ENCODE measurements around the gene AK6.

AK6 gene

DNA sequence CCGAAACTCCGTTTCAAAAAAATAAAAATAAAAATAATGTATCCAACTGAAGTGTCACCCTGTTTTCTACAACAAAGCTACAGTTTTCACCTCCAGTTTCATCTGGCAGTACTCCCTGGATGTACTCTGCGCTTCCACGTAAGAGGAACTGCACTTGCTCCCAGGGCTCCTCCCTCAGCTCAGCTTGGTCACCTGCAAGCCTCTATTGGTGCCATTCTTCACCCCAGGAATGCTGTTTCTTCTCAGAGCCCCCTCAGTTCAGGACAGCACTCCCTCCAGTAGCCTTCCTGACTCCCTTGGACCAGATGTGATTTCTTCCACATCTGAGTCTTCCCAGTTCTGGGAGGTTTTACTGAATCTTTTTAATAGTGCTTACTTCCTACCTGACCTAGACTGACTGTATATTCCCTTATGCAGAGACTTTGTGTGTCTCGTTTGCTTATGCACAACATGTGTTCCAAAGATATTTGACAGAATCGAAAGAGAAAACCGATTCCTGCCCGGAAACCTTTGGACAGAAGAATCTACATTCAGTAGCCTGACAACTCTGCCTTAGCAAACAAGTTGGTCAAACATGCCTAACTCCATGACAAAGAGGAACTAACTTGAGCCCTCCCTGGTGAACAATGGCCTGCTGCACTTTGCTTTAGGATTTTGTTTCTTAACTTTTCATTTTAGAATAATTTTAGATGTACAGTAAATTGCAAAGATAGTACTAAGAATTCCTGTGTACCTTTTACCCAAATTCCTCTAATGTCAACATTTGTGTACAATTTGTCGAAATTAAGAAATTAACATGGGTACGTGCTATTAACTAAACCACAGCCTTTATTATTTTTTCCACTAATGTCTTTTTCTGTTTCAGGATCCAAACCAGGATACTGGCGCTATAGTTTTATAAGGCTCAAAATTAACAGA lies 37.5 kb downstream of the AK6 start:
- TF ChIP-seq, protein P1, sequence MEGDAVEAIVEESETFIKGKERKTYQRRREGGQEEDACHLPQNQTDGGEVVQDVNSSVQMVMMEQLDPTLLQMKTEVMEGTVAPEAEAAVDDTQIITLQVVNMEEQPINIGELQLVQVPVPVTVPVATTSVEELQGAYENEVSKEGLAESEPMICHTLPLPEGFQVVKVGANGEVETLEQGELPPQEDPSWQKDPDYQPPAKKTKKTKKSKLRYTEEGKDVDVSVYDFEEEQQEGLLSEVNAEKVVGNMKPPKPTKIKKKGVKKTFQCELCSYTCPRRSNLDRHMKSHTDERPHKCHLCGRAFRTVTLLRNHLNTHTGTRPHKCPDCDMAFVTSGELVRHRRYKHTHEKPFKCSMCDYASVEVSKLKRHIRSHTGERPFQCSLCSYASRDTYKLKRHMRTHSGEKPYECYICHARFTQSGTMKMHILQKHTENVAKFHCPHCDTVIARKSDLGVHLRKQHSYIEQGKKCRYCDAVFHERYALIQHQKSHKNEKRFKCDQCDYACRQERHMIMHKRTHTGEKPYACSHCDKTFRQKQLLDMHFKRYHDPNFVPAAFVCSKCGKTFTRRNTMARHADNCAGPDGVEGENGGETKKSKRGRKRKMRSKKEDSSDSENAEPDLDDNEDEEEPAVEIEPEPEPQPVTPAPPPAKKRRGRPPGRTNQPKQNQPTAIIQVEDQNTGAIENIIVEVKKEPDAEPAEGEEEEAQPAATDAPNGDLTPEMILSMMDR (IDR thresholded peaks at IDR 0.05), result no peak

DNA sequence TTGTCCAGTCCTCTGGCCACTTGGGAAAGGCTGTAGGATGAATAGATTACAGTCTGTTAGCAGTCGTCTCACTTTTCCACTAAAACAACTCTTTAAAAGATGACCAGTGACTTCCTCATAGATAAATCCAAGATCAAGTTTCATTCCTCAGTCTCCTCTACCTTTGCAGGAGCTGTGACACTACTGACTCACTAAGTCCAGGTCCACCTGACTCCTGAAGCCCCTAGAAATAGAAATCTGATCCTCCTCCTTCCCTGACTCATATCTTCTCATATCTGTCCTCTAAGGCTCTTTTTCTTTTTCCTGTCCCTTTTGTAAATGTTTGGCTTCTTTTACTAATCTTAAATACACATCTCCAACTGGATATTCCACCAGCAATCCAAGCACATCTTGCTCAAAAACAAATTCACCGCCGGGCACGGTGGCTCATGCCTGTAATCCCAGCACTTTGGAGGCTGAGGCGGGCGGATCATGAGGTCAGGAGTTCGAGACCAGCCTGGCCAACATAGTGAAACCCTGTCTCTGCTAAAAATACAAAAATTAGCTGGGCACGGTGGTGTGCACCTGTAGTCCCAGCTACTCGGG lies 39.3 kb downstream of the AK6 start:
- TF ChIP-seq, protein P1 (IDR thresholded peaks at IDR 0.05), result no peak

DNA sequence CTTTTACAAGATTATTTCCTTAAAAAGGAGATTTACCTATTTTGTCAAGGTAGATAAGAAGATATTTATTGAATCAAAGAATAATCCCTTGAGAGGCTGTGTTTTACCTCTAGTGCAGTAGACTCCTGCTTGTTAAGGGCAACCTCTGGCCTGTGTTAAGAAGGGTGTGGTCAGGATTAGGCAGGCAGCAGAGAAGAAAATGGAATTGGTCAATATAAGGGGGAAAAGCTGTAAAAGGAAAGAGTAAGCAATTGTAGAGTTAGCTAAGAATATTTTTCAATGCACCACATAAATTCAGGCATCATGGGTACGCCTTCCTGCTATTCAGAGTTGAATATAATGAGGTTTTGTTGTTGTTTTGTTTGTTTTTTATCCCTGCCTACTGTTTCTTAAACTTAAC lies 43.0 kb downstream of the AK6 start:
- TF ChIP-seq, protein P1 (IDR thresholded peaks at IDR 0.05), result no peak

DNA sequence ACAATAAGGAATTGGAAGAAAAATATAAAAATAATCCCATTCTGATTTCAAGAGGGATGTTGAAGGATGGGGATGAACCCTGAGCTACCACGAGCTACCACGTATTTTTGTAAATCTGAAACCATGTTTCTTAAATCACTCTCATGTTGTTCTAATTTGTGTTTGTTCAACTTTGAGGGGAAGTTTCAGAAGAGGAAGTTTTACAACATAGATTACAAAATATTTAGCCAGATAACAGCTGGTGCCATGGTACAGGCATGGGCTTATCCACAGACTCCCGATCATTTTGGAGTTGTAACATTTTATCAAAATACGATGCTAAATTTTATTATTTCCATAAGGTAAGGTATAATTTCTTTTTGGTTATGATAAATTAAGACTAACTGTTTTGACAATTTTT lies 51.9 kb downstream of the AK6 start:
- TF ChIP-seq, protein P1 (IDR thresholded peaks at IDR 0.05), result no peak

- TF ChIP-seq, protein P1 (IDR thresholded peaks at IDR 0.05), result no peak
These were observed 53.3 kb downstream of the AK6 start for GRCh38 chr5:69315972-69316371.

- TF ChIP-seq, protein P1 (IDR thresholded peaks at IDR 0.05), result no peak
These were observed 55.9 kb downstream of the AK6 start for GRCh38 chr5:69313428-69313827.

DNA sequence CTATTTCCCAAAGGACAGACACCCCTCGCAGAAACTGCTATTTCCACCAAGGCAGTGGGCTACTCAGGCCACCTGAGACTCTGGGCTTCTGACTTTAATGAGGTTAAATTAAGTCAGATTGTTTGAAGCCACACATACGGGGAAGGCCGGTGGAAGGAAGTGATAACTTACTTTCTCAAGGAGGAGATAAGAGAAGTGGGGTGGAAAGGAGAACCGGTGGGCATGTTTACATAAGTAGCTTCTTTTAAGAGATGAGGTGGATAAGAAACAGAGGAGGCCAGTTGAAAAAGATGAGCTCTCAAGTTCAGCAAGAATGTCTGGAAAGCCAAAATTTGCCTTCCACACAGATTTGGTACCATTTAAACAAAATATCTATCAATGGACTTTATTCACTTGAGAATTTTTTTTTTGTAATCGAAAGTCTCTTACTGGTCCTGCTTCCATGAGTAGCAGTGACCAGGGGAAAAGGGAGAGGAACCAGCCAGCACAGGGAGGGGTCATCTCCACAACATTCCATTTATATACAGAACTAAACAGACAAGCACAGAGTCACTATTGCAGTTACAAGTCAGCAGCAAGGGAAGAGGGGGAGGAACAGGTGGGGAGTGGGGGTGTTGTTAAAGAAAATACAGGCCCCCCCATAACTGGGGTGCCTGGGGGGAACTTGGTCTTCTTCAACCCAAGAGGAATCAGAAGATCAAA lies 56.7 kb downstream of the AK6 start:
- TF ChIP-seq, protein P1 (IDR thresholded peaks at IDR 0.05), result no peak

Measured in LNCAP (cell line).